Measurements from ENCODE around the gene ITM2B. TPM values are rescaled to one million over a fixed set of nuclear protein-coding genes. Genes with fewer than 3 reads are reported as not detected.
A peak's percentile ranks its signal among the peaks of the same experiment; 100 is the strongest.

ITM2B gene
- total RNA-seq, 1 experiment from 2014 or later, result 179 TPM

DNA sequence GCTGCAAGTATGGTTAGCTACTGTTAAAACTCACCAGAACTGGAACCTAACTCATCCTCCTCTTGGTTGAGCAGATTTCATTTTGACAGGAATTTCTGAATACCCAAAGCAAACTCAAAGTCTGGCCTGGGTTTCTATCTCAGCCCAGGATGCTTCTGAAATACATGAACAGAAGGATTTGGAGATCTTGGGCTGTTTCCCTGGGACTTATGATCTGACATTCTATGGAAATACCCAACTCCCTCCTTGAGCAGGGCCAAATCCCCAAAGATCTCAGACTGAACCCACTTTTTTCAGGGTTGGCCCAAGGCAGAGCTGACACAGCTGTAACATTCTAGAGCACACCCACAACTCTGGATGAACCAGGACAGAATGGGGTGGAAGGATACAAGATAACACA lies 1.1 kb upstream of the ITM2B start:
- no TSS peak for BruUV-seq (replicated peaks)
- intact Hi-C loops (cut with micrococcal nuclease), result no loop called here
- TF ChIP-seq, protein P1, sequence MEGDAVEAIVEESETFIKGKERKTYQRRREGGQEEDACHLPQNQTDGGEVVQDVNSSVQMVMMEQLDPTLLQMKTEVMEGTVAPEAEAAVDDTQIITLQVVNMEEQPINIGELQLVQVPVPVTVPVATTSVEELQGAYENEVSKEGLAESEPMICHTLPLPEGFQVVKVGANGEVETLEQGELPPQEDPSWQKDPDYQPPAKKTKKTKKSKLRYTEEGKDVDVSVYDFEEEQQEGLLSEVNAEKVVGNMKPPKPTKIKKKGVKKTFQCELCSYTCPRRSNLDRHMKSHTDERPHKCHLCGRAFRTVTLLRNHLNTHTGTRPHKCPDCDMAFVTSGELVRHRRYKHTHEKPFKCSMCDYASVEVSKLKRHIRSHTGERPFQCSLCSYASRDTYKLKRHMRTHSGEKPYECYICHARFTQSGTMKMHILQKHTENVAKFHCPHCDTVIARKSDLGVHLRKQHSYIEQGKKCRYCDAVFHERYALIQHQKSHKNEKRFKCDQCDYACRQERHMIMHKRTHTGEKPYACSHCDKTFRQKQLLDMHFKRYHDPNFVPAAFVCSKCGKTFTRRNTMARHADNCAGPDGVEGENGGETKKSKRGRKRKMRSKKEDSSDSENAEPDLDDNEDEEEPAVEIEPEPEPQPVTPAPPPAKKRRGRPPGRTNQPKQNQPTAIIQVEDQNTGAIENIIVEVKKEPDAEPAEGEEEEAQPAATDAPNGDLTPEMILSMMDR (IDR thresholded peaks at IDR 0.05; ENCODE audit: unreplicated experiment), result no peak
- H3K27me3 Mint-ChIP-seq (ENCODE audit: insufficient read depth, unreplicated experiment), result peaks cover 11% of the 10 kb centered on the region
- no peak overlapping the region for H3K27ac Mint-ChIP-seq (ENCODE audit: low read depth, unreplicated experiment)
- peaks cover 20% of the 10 kb centered on the region for H3K4me1 Mint-ChIP-seq (ENCODE audit: insufficient read depth, unreplicated experiment)
- no peaks in the 10 kb centered on the region for H3K9me3 Mint-ChIP-seq (ENCODE audit: unreplicated experiment)
- peak overlapping the region; percentile 89 for H3K4me3 Mint-ChIP-seq (ENCODE audit: unreplicated experiment)
- peaks cover 8% of the 10 kb centered on the region for H3K36me3 Mint-ChIP-seq (ENCODE audit: insufficient read depth, unreplicated experiment)
- DNase-seq (ENCODE audit: unreplicated experiment), result no peak
- CTCF ChIA-PET, result interaction anchor here (0.6 to 2.1 kb wide), 9 partner anchors 11 to 1205 kb away, joined by 3 to 9 read pairs (median 5); partner anchors contain the start of gene NUDT15
- POLR2A ChIA-PET, result interaction anchor here (0.5 to 7.2 kb wide), 18 partner anchors 11 to 352 kb away, joined by 3 to 110 read pairs (median 6); partner anchors contain the start of gene RB1

DNA sequence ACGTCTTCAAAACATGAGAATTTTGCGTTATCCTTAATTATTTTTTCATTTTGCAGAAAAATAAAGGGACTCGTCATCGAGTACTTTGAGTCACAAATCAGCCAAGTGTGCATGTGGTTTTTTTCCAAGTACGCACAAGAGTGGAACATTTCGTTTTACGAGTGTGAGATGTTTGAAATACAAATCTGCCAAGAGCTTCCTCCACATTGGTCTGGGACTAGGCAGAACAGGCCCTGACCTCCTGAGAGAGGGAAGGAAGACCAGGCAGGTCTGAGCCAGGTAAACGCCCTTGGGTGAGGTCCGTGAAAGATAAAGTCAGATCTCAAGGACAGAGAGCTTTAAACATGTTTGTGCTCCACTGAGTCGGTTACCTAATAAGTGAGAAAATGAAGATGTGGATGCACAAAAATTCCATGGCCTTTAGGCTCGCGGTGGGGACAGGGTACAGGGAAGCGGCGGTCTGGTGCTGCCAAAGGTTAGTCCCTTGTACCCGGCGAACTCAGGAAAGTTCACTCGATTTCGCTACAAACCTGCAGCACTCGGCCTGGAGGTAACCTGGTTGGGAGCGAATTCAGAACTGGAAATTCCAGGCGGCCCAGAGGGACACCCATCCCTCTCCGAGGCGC lies 473 bp upstream of the ITM2B start:
- no peaks in the 10 kb centered on the region for H3K9me3 Mint-ChIP-seq (ENCODE audit: unreplicated experiment)
- DNase-seq (ENCODE audit: unreplicated experiment), result no peak
- H3K27ac Mint-ChIP-seq (ENCODE audit: low read depth, unreplicated experiment), result no peak overlapping the region
- ChIA-PET POLR2A (interaction anchor here (0.6 to 7.2 kb wide), 38 partner anchors 8 to 352 kb away, joined by 3 to 110 read pairs (median 4); partner anchors contain the start of genes MED4, NUDT15, RB1 and RCBTB2), CTCF (interaction anchor here (0.6 to 2.1 kb wide), 12 partner anchors 8 to 1204 kb away, joined by 3 to 9 read pairs (median 4); partner anchors contain the start of gene NUDT15)
- peaks cover 7% of the 10 kb centered on the region for H3K27me3 Mint-ChIP-seq (ENCODE audit: insufficient read depth, unreplicated experiment)
- peaks cover 26% of the 10 kb centered on the region for H3K4me1 Mint-ChIP-seq (ENCODE audit: insufficient read depth, unreplicated experiment)
- no TSS peak for BruUV-seq (replicated peaks)
- H3K4me3 Mint-ChIP-seq (ENCODE audit: unreplicated experiment), result peak overlapping the region; percentile 89
- H3K36me3 Mint-ChIP-seq (ENCODE audit: insufficient read depth, unreplicated experiment), result peaks cover 8% of the 10 kb centered on the region
- TF ChIP-seq, protein P1 (IDR thresholded peaks at IDR 0.05; ENCODE audit: unreplicated experiment), result no peak
- intact Hi-C loops (cut with micrococcal nuclease), result loop anchor here (1.0 kb wide), 1 partner anchor 72 kb away; no protein-coding TSS in a partner anchor

DNA sequence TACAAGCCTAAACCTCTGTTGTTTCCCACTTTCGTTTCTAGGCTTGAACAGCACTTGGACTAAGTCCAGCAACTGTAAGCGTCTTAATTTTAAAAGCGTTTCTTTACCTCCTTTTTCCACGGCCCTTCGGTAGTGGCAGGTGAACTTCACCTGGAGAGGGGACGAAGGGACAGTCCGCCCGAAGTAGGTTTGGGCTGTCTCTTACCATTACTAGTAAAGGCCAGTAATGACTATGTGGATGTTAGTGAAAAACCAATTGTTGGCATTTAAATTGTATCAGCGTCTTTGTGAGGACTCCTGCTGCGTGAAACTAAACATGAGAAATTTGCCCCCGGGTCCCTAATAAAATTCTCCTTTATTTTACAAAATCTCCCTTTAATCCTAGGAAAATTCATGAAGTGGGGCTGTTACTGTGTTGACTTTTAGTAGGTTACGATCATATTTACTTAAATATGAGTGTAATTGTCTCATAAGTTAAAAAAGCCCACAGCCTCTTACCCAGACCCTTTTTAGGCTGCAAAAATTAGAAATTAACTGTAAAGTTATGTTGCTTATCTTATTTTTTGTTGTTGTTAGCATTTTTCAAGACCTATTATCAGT lies 983 bp downstream of the ITM2B start:
- H3K27me3 Mint-ChIP-seq (ENCODE audit: insufficient read depth, unreplicated experiment), result no peaks in the 10 kb centered on the region
- CTCF ChIA-PET, result interaction anchor here (0.7 to 3.3 kb wide), 4 partner anchors 107 to 346 kb away, joined by 3 to 17 read pairs (median 6); no protein-coding TSS in a partner anchor
- peak overlapping the region; percentile 95 for H3K27ac Mint-ChIP-seq (ENCODE audit: low read depth, unreplicated experiment)
- TF ChIP-seq, protein P1 (IDR thresholded peaks at IDR 0.05; ENCODE audit: unreplicated experiment), result no peak
- intact Hi-C loops (cut with micrococcal nuclease), result loop anchor here (1.0 to 2.0 kb wide), 2 partner anchors 70 to 347 kb away; no protein-coding TSS in a partner anchor
- BruUV-seq (replicated peaks), result TSS peak; percentile 42
- POLR2A ChIA-PET, result interaction anchor here (0.8 to 7.2 kb wide), 22 partner anchors 13 to 345 kb away, joined by 3 to 110 read pairs (median 10); partner anchors contain the start of genes MED4, RB1 and SUCLA2
- DNase-seq (ENCODE audit: unreplicated experiment), result peak; percentile 57
- peaks cover 27% of the 10 kb centered on the region for H3K4me1 Mint-ChIP-seq (ENCODE audit: insufficient read depth, unreplicated experiment)
- peak overlapping the region; percentile 89 for H3K4me3 Mint-ChIP-seq (ENCODE audit: unreplicated experiment)
- no peaks in the 10 kb centered on the region for H3K9me3 Mint-ChIP-seq (ENCODE audit: unreplicated experiment)
- H3K36me3 Mint-ChIP-seq (ENCODE audit: insufficient read depth, unreplicated experiment), result peaks cover 8% of the 10 kb centered on the region
